Activated CD8-positive, alpha-beta memory T cell treated with anti-CD3 and anti-CD28 coated beads for 1 hour (primary cell): ENCODE data around the gene CSF1.
"Not testable (repeated sequence)": the region's sequence is repeated elsewhere in the genome, so short reads cannot be mapped to it uniquely, and the experiment has no call there.

Experiments used
- DNase-seq, 2 donors: peaks; one replicate each; pipeline ENCODE4 v3.0.0-alpha.2; 2020; ENCODE audit warnings: low read depth in 1 of 2; ENCODE audit errors: extremely low read depth in 1 of 2

The CSF1 gene

GRCh38 chr1:109910123-109910962 lies at the start of gene CSF1:
Gene CSF1 (plus strand): TSS chr1:109910849. CDS start chr1:109911024, 175 bp downstream.
- DNase-seq: peak in 1 of 2 donors; percentile 36

- not testable (repeated sequence) for DNase-seq
Observed at GRCh38 chr1:109861616-109862015, 49.0 kb upstream of the CSF1 start.

GRCh38 chr1:109863667-109864046 lies 47.0 kb upstream of the CSF1 start:
- DNase-seq: no peak

- no peak for DNase-seq
Observed at GRCh38 chr1:109864047-109864822, 46.4 kb upstream of the CSF1 start.

- no peak for DNase-seq
Observed at GRCh38 chr1:109864930-109865612, 45.6 kb upstream of the CSF1 start.

GRCh38 chr1:109866071-109866470 lies 44.6 kb upstream of the CSF1 start:
- DNase-seq: no peak

GRCh38 chr1:109873278-109874175 lies 37.1 kb upstream of the CSF1 start:
- no peak for DNase-seq

GRCh38 chr1:109874445-109874844 lies 36.2 kb upstream of the CSF1 start:
- DNase-seq: no peak

GRCh38 chr1:109875874-109876273 lies 34.8 kb upstream of the CSF1 start:
- DNase-seq: no peak

GRCh38 chr1:109876617-109877316 lies 33.9 kb upstream of the CSF1 start:
- no peak for DNase-seq

GRCh38 chr1:109877317-109877771 lies 33.3 kb upstream of the CSF1 start:
- no peak for DNase-seq

GRCh38 chr1:109877776-109878175 lies 32.9 kb upstream of the CSF1 start:
- DNase-seq: no peak

- no peak for DNase-seq
Observed at GRCh38 chr1:109878531-109879104, 32.0 kb upstream of the CSF1 start.

- DNase-seq: not testable (repeated sequence)
Observed at GRCh38 chr1:109879371-109879770, 31.3 kb upstream of the CSF1 start.

- DNase-seq: no peak
Observed at GRCh38 chr1:109879881-109880525, 30.6 kb upstream of the CSF1 start.

GRCh38 chr1:109880971-109881894 lies 29.4 kb upstream of the CSF1 start:
- DNase-seq: no peak

GRCh38 chr1:109881906-109882287 lies 28.8 kb upstream of the CSF1 start:
- DNase-seq: no peak
